GM19438 (cell line): Measurements from ENCODE around the gene ITGB8.
"Not testable (repeated sequence)": the region's sequence is repeated elsewhere in the genome, so short reads cannot be mapped to it uniquely, and the experiment has no call there.

Experiments
- ATAC-seq: cut with Tn5 transposase; IDR thresholded peaks from one replicate; pipeline ENCODE4 v1.9.1; 2021; ENCODE audit warnings: low read depth; ENCODE audit not compliant: unreplicated experiment

Gene ITGB8

GRCh38 chr7:20364571-20365196, 34.0 kb downstream of the ITGB8 start:
- no peak for ATAC-seq

GRCh38 chr7:20365486-20365885, 34.8 kb downstream of the ITGB8 start:
- ATAC-seq = no peak

DNA sequence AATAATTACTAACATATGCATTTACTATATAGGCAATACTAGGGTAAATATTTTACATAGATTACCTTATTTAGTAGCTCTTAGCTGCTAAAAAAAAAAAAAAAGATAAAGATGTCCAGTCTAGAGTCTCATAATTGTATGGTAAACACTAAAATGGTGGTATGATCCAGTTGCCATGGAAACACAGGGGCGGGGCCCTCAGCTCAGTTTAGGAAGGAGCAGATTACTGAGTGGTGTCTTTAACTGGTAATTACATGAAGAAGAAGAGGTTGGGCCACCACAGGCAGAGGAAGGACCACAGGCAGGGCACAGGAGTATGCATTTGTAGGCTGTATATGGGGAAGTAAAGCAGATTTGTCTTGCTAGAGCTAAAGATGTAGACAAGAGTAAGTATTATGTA, 43.7 kb downstream of the ITGB8 start:
- no peak for ATAC-seq

GRCh38 chr7:20376796-20377195, 46.1 kb downstream of the ITGB8 start:
- ATAC-seq = no peak

DNA sequence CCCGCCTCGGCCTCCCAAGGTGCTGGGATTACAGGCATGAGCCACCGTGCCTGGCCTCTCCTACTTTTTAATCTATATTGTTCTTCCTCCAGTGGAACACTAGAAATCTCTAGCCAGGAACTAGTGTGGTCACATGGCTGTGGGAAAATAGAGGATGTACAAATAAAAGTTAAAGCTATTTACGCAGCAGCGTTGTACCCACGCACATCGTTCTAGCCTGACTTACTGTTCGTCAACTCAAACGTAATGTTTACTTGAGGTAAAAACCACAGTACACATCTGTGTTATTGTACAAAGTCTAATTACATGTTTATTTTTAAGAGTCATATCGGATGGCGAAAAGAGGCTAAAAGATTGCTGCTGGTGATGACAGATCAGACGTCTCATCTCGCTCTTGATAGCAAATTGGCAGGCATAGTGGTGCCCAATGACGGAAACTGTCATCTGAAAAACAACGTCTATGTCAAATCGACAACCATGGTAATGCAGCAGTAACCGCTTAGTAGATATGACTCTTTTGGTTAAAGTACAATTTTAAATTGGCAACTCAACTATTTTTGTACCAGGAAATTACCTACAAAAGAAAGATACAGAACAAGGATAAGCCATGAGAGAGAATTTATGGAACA, 50.8 kb downstream of the ITGB8 start:
- no peak for ATAC-seq

- ATAC-seq = no peak
These were observed 52.7 kb downstream of the ITGB8 start for GRCh38 chr7:20383351-20383750.

DNA sequence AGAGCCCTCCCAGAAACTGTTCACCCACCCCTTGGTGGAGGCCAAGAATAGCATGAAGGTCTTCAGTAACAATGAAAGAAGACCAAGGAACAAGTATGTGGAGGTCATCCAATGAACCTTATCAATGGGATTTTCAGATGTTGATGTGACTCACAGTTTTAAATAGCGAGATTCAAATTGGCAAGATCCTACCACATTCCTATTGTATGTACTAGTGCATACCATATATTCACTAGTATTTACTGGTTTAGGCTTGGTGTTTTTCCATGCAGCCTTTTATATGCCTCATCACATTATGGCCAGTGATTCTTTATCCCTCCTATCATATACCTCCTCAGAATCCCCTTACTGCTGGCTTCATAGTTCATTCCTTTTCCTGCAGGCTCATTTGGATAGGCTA, 54.4 kb downstream of the ITGB8 start:
- ATAC-seq = no peak

- no peak for ATAC-seq
These were observed 57.4 kb downstream of the ITGB8 start for GRCh38 chr7:20388084-20388483.

GRCh38 chr7:20389192-20389591, 58.5 kb downstream of the ITGB8 start:
- ATAC-seq = not testable (repeated sequence)

DNA sequence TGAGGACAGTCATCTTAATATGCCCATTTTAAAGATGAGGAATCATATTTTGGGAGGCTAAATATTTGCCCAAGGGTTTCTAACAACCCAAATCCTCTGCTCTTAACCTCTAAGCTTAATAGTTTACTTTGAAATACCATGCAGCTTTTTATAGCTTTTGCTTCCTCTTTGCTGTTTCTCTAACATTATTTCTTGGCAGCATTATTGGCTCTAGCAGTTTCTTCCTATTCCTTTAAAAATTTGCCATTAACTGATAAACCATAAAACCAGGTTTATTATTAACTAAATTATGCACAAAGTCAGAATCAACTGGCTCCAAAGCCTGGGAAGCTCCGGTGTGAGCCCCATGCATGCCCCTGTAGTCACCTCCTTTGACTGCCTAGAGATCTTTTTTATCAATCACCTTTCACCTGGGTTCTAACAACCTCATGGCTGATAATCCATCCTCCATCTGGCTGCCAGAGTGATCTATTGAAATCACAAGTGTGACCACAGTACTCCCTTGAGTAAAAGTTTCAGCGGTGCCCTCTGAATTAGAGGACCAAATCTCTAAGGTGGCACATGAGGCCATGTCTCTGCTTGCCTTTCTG, 62.4 kb downstream of the ITGB8 start:
- ATAC-seq = peak; percentile 46

DNA sequence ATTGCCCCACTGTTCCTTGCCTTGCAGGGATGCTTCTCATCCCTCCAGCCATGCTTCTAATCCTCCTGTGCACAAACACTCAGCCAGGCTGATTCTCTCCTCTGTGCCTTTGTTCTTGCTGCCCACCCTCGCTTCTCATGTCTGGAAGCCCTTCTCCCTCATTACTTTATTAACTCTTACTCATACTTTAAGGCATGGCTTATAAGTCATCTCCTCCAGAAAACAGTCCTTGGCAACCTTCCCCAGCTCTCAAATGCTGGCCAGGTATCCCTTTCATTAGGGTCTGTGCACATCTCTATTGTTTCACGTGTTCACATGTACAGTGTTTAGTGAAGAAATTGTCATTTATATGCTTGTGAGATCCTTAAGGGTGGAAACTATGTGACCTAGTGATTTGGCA, 62.9 kb downstream of the ITGB8 start:
- no peak for ATAC-seq

DNA sequence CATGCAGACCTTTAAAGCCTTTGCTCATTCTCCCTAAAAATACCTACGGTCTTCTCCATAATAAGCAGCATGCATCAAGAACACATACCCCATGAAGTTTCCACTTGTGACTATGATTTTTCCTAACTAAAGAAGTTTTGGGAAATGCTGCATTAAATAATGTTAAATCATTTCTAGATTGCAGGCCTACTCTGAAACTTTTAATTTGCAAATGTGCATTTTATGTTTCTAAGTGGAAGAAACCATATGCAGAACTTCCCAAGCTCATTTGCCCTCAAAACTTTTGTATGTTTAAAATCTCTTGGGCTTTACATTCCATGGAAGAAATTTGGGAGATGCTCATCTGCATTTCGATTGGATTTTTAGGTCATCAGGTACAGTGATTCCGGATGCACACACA, 63.6 kb downstream of the ITGB8 start:
- ATAC-seq = no peak

DNA sequence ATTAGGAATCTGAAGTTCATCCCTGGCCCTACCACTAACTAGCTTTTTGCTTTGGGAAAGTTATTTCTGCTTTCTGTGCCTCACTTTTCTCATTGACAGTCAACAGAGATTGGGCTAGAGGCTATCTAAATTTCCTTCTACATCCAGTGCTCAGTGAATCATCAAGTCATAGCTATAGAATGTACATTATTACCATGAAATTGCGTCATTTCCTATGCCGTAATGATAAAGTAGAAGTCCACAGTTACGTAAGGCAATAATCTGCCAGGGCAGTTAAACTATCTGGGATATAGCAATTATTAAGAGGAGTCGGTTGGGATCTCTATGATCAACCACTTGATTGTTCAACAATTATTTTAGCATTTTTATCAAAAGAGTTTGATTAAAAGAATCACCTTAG, 64.4 kb downstream of the ITGB8 start:
- no peak for ATAC-seq

GRCh38 chr7:20395511-20395910, 64.8 kb downstream of the ITGB8 start:
- ATAC-seq = no peak

DNA sequence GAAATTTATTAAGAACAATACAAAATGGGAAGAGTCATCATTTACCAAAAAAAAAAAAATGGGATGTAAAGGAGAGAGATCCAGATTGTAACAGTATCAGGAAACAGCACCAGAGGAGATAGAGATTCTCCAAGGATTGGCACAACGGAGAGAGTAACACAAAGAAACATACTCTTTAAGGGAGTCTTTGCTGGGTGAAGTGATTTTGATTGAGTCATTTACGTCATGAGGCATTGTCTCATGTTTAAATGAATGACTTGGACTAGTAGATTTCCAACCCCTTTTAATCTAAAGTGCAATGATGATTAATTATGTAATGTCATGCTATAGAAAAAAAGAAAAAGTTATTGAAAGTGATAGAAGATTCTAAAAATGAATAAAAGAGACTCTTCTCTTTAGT, 68.8 kb downstream of the ITGB8 start:
- ATAC-seq = no peak

DNA sequence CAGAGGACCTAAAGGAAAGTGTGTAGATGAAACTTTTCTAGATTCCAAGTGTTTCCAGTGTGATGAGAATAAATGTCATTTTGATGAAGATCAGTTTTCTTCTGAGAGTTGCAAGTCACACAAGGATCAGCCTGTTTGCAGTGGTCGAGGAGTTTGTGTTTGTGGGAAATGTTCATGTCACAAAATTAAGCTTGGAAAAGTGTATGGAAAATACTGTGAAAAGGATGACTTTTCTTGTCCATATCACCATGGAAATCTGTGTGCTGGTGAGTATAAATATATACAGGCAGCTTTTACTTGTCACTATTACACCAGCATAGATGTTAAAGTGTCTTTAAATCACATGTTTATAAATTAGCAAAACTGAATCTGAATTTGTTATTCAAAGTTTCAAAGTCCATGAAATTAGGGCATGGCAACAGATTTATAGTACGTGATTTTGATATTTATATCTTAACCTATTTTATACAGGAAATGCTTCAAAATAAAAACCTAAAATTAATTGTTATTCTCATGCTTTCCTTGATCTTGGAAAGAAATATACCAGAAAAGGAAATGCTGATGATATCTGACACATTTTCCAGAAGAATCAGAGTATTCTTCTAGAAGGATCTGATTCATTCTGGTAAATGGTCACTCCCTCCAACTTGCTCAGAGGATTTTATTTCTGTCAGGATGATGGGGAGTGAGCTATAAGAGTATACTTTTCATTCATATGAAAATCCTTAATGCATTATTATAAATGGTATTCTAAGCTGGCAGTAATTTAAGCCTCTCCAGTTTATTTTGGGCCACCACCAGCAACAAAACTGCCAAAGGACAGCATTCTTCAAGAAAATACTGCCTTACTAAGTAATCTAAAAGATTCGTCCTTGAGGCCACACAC, 71.4 kb downstream of the ITGB8 start:
- ATAC-seq = no peak

GRCh38 chr7:20402747-20403230, 72.1 kb downstream of the ITGB8 start:
- ATAC-seq = no peak

DNA sequence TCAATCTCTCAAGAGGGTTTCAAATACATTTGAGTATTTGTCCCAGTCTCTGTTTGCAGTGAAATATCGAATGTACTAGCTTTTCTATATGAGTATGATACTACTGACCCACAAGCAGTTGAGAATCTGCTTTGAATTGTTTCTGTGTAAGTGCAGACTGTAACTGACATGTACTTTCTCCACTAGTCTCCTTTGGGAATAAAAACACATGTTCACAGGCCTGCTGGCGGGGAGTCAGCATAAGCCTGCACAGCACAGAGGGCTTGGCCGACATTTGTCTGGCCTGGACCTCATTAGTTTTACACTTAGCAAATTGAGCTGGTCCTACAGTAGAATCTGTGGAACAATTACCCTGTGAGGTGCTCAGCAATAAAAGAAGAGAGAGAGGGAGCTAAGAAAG, 72.6 kb downstream of the ITGB8 start:
- ATAC-seq = no peak

- ATAC-seq = no peak
These were observed 73.6 kb downstream of the ITGB8 start for GRCh38 chr7:20404320-20404719.

DNA sequence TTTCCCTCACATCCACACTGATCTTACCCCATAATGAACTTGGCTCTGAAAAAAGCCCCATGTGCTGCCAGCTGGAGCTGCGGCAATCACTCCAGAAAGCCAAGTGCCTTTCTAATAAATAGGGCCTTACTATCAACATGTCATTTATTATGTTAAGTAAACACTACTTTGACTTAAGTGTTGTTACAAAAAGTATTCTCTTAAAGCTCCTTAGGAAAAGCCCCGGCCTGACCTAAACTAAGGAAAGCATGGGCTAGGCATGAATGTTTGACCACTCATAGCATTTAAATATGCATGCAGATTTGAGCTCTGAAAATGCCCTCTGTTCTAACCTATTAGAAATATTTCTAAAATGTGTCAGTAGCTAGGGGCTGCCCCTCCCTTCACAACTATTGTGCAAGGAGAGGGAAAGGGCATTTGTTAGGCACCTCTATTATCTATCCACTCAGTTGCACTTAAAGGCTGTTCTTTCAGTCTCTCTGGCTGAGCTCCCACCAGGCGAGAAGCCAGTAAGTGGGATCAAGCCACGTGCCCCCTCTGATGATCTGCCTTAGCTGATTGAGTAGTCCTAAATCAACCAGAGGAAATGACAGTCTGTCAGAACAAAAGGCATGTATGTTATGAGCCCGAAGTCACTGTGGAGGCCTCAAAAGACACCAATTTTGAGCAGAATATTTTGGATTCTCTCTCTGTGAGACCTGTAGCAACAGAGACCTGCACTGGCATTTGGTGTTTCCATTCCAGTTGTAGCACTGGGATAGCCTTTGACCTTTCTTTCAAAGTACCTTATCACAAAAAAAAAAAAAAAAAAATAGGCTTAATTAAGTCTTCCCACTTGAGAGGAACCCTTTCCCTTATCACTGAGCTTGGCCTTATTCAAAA, 77.1 kb downstream of the ITGB8 start:
- no peak for ATAC-seq
